HepG2 (cell line): ENCODE results near the gene TRMT1. TPM values are rescaled to one million over a fixed set of nuclear protein-coding genes. Genes with fewer than 3 reads are reported as not detected.

Source experiments
- ATF7 ChIP-seq, 2 experiments: fragments of 450-650 bp in 1 of 2; sonication (generic) in 1 of 2; formaldehyde crosslinking in 1 of 2; IDR thresholded peaks; 2 replicates each; pipeline versions ENCODE4 v1.4.0 to v1.6.1; 2016 to 2020; ENCODE audit warnings: antibody characterized with exemption in 1 of 2, mild to moderate bottlenecking in 1 of 2, missing genetic modification reagents in 1 of 2
- ATF7-NPFF ChIP-seq: sonication (generic); formaldehyde crosslinking; IDR thresholded peaks from 2 replicates; pipeline ENCODE4 v1.8.1; 2023; ENCODE audit warnings: mild to moderate bottlenecking, low read depth, missing genetic modification reagents, moderate library complexity
- CAMTA2 ChIP-seq: sonication (generic); formaldehyde crosslinking; IDR thresholded peaks from 2 replicates; pipeline ENCODE4 v1.4.0; 2020; ENCODE audit warnings: mild to moderate bottlenecking, missing genetic modification reagents, borderline replicate concordance
- ETV5 ChIP-seq: IDR thresholded peaks from 2 replicates; pipeline ENCODE4 v1.6.1; 2018; ENCODE audit warnings: missing biosample characterization, missing genetic modification reagents, inconsistent platforms, borderline replicate concordance
- FOXA1 ChIP-seq, 2 experiments: fragments of 450-650 bp in 1 of 2; sonication (generic) in 1 of 2; formaldehyde crosslinking in 1 of 2; IDR thresholded peaks; 2 replicates each; pipeline versions ENCODE4 v1.4.0 to v1.6.1; 2016 to 2020; ENCODE audit warnings: missing genetic modification reagents in 1 of 2
- FOXA3 ChIP-seq: IDR thresholded peaks from 2 replicates; pipeline ENCODE4 v1.6.1; 2016; ENCODE audit warnings: missing genetic modification reagents, missing compliant biosample characterization
- GATAD2A ChIP-seq: IDR thresholded peaks from 2 replicates; pipeline ENCODE4 v1.6.1; 2016
- HOXA3 ChIP-seq: sonication (generic); formaldehyde crosslinking; IDR thresholded peaks from 2 replicates; pipeline ENCODE4 v1.5.0; 2020; ENCODE audit warnings: missing genetic modification reagents
- MBNL3 ChIP-seq: fragments of 250-450 bp; sonication (Bioruptor Pico); conservative IDR thresholded peaks from 2 replicates; pipeline ENCODE4 v1.8.0; 2022; ENCODE audit warnings: mild to moderate bottlenecking, inconsistent platforms
- MLX ChIP-seq: IDR thresholded peaks from 2 replicates; pipeline ENCODE4 v1.6.1; 2016
- NCOR1 ChIP-seq: fragments of 200-600 bp; sonication (generic); IDR thresholded peaks from 2 replicates; pipeline ENCODE4 v1.7.0; 2017; ENCODE audit warnings: antibody characterized with exemption, low read length, borderline replicate concordance
- NFYC ChIP-seq: IDR thresholded peaks from 2 replicates; pipeline ENCODE4 v1.6.1; 2016; ENCODE audit warnings: missing genetic modification reagents, missing compliant biosample characterization
- NR2F6 ChIP-seq, 2 experiments: IDR thresholded peaks; 2 replicates each; pipeline ENCODE4 v1.6.1; 2016; ENCODE audit warnings: antibody characterized with exemption in 1 of 2, mild to moderate bottlenecking in 1 of 2
- PHF8 ChIP-seq: sonication (generic); formaldehyde crosslinking; IDR thresholded peaks from 2 replicates; pipeline ENCODE4 v1.5.0; 2020; ENCODE audit warnings: missing genetic modification reagents
- PPARG ChIP-seq: conservative IDR thresholded peaks from 2 replicates; pipeline ENCODE4 v1.6.1; 2016; ENCODE audit warnings: missing biosample characterization, missing genetic modification reagents
- SAP130 ChIP-seq: IDR thresholded peaks from 2 replicates; pipeline ENCODE4 v1.6.1; 2016; ENCODE audit warnings: low read depth
- ZBTB21 ChIP-seq: sonication (generic); formaldehyde crosslinking; IDR thresholded peaks from 2 replicates; pipeline ENCODE4 v1.4.0; 2020; ENCODE audit warnings: missing genetic modification reagents
- ZNF292 ChIP-seq: sonication (generic); formaldehyde crosslinking; IDR thresholded peaks from 2 replicates; pipeline ENCODE4 v1.8.1; 2022; ENCODE audit warnings: mild to moderate bottlenecking, low read depth, missing genetic modification reagents, borderline replicate concordance
- ZNF513 ChIP-seq: sonication (generic); formaldehyde crosslinking; conservative IDR thresholded peaks from 2 replicates; pipeline ENCODE4 v1.5.0; 2020; ENCODE audit warnings: missing genetic modification reagents
- ZNF614 ChIP-seq: IDR thresholded peaks from 2 replicates; pipeline ENCODE4 v1.6.1; 2018; ENCODE audit warnings: missing biosample characterization, missing genetic modification reagents, inconsistent platforms, borderline replicate concordance
- ZNF672 ChIP-seq: sonication (generic); formaldehyde crosslinking; IDR thresholded peaks from 2 replicates; pipeline ENCODE4 v1.8.1; 2022; ENCODE audit warnings: missing genetic modification reagents
- polyA plus RNA-seq, 8 experiments: library from polyadenylated mRNA; depleted of rRNA in 3 of 8; stranded (reverse) in 7 of 8; unstranded in 1 of 8; fragments of >200 nt; fragmentation: Illumina TruSeq in 4 of 8; extraction: Trizol in 4 of 8; gene quantifications; 2 replicates each; pipeline versions ENCODE4 v1.2.1 to v1.2.3, GENCODE V29; 2011 to 2016; ENCODE audit warnings: low read depth in 4 of 8, missing spikeins in 1 of 8, mixed read lengths in 1 of 8; ENCODE audit not compliant: insufficient read depth in 1 of 8
- total RNA-seq, 5 experiments: library from RNA; depleted of rRNA; stranded (reverse); fragments of >200 nt; fragmentation: Illumina TruSeq; extraction: Trizol; gene quantifications; 2 replicates each; pipeline ENCODE4 v1.2.3, GENCODE V29; 2016; ENCODE audit warnings: low read depth in 1 of 5
- TF ChIP-seq, protein P1 (sequence below): IDR thresholded peaks from 2 replicates; pipeline ENCODE4 v1.6.1; 2016; ENCODE audit warnings: missing compliant biosample characterization, missing genetic modification reagents, borderline replicate concordance
- TF ChIP-seq, protein P2 (sequence below): sonication (generic); formaldehyde crosslinking; IDR thresholded peaks from 2 replicates; pipeline ENCODE4 v1.4.0; 2020; ENCODE audit warnings: missing genetic modification reagents
- TF ChIP-seq, protein P3 (sequence below): sonication (generic); IDR thresholded peaks from 2 replicates; pipeline ENCODE4 v1.6.1; 2016; ENCODE audit warnings: low read depth, borderline replicate concordance

Gene TRMT1
- total and polyA plus RNA-seq, 2 of the 13 experiments (the other 11 are each of a cell fraction or from before 2014, with no cell fraction given) = 35.5 to 44.1 TPM

- TF ChIP-seq, protein P1, sequence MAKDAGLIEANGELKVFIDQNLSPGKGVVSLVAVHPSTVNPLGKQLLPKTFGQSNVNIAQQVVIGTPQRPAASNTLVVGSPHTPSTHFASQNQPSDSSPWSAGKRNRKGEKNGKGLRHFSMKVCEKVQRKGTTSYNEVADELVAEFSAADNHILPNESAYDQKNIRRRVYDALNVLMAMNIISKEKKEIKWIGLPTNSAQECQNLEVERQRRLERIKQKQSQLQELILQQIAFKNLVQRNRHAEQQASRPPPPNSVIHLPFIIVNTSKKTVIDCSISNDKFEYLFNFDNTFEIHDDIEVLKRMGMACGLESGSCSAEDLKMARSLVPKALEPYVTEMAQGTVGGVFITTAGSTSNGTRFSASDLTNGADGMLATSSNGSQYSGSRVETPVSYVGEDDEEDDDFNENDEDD (CRISPR knock-in tag) = peak; percentile 63; the same call in 1 of the 2 replicates
- TF ChIP-seq FOXA1 (IDR thresholded peaks at IDR 0.05) (no peak), FOXA1 (CRISPR knock-in tag; IDR thresholded peaks at IDR 0.05) (no peak), ZNF672 (CRISPR knock-in tag) (no peak), FOXA3 (CRISPR knock-in tag) (no peak), NFYC (CRISPR knock-in tag) (no peak), ZNF513 (no peak), SAP130 (peak; percentile 60; the same call in 1 of the 2 replicates), ETV5 (CRISPR knock-in tag) (peak; percentile 75), ZBTB21 (no peak), MBNL3 (CRISPR knock-in tag) (no peak), ZNF292 (CRISPR knock-in tag) (no peak), ATF7 (IDR thresholded peaks at IDR 0.05) (no peak), ATF7 (CRISPR knock-in tag; IDR thresholded peaks at IDR 0.05) (peak; percentile 60; the same call in 1 of the 2 replicates), CAMTA2 (CRISPR knock-in tag) (0 out of 2 replicates have a peak, but pooled peaks have one; percentile 67), NR2F6 (IDR thresholded peaks at IDR 0.05) (no peak), NR2F6 (CRISPR knock-in tag; IDR thresholded peaks at IDR 0.05) (no peak), MLX (no peak), PPARG (CRISPR knock-in tag) (0 out of 2 replicates have a peak, but pooled peaks have one; percentile 32), PHF8 (no peak; the same call in 1 of the 2 replicates), ATF7-NPFF (0 out of 2 replicates have a peak, but pooled peaks have one; percentile 4), NCOR1 (no peak), GATAD2A (CRISPR knock-in tag) (peak; percentile 68), HOXA3 (peak; percentile 15; the same call in 1 of the 2 replicates), ZNF614 (CRISPR knock-in tag) (peak; percentile 10; the same call in 1 of the 2 replicates)
- TF ChIP-seq, protein P2, sequence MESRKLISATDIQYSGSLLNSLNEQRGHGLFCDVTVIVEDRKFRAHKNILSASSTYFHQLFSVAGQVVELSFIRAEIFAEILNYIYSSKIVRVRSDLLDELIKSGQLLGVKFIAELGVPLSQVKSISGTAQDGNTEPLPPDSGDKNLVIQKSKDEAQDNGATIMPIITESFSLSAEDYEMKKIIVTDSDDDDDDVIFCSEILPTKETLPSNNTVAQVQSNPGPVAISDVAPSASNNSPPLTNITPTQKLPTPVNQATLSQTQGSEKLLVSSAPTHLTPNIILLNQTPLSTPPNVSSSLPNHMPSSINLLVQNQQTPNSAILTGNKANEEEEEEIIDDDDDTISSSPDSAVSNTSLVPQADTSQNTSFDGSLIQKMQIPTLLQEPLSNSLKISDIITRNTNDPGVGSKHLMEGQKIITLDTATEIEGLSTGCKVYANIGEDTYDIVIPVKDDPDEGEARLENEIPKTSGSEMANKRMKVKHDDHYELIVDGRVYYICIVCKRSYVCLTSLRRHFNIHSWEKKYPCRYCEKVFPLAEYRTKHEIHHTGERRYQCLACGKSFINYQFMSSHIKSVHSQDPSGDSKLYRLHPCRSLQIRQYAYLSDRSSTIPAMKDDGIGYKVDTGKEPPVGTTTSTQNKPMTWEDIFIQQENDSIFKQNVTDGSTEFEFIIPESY = peak; percentile 78
- TF ChIP-seq, protein P3, sequence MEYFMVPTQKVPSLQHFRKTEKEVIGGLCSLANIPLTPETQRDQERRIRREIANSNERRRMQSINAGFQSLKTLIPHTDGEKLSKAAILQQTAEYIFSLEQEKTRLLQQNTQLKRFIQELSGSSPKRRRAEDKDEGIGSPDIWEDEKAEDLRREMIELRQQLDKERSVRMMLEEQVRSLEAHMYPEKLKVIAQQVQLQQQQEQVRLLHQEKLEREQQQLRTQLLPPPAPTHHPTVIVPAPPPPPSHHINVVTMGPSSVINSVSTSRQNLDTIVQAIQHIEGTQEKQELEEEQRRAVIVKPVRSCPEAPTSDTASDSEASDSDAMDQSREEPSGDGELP = no peak
Observed at GRCh38 chr19:13055213-13056051, 61.1 kb downstream of the TRMT1 start (continued).
